GM12878 (cell line): ENCODE data around the gene SYTL1. TPM values are rescaled to one million over a fixed set of nuclear protein-coding genes. Genes with fewer than 3 reads are reported as not detected.

Experiments used
- BCLAF1 ChIP-seq: fragments of 450-650 bp; IDR thresholded peaks from 2 replicates; pipeline ENCODE4 v1.6.1; 2017; ENCODE audit warnings: antibody characterized with exemption, mild to moderate bottlenecking, moderate library complexity
- CEBPB ChIP-seq, 2 experiments: fragments of 150-350 bp in 1 of 2; IDR thresholded peaks; 2 replicates each; pipeline ENCODE4 v1.6.1; 2012 to 2014; ENCODE audit warnings: low read depth in 2 of 2, low read length in 2 of 2, borderline replicate concordance in 1 of 2, inconsistent platforms in 1 of 2
- CHD1 ChIP-seq: IDR thresholded peaks from 2 replicates; pipeline ENCODE4 v1.6.1; 2012; ENCODE audit warnings: low read depth, low read length, improper control_type of control experiment
- CHD2 ChIP-seq: IDR thresholded peaks from 2 replicates; pipeline ENCODE4 v1.6.1; 2011; ENCODE audit warnings: low read depth, low read length, improper control_type of control experiment, borderline replicate concordance
- EGR1 ChIP-seq, 2 experiments: IDR thresholded peaks; 1 replicate in 1 of 2; 2 replicates in 1 of 2; pipeline ENCODE4 v1.6.1; 2011 to 2012; ENCODE audit warnings: low read depth in 2 of 2, low read length in 2 of 2, borderline replicate concordance in 1 of 2, mild to moderate bottlenecking in 1 of 2, moderate library complexity in 1 of 2
- HDGF ChIP-seq: fragments of 450-650 bp; IDR thresholded peaks from 2 replicates; pipeline ENCODE4 v1.6.1; 2016; ENCODE audit warnings: antibody characterized with exemption
- IKZF2 ChIP-seq, 2 experiments: fragments of 450-650 bp; IDR thresholded peaks; 2 replicates each; pipeline ENCODE4 v1.6.1; 2017; ENCODE audit warnings: mild to moderate bottlenecking in 2 of 2, moderate library complexity in 2 of 2
- KAT2A ChIP-seq: conservative IDR thresholded peaks from 2 replicates; pipeline ENCODE4 v1.6.1; 2011; ENCODE audit warnings: low read depth, low read length; ENCODE audit not compliant: control insufficient read depth
- NFXL1 ChIP-seq: fragments of 450-650 bp; IDR thresholded peaks from 2 replicates; pipeline ENCODE4 v1.6.1; 2017; ENCODE audit warnings: antibody characterized with exemption, mild to moderate bottlenecking, borderline replicate concordance
- PAX8 ChIP-seq: fragments of 450-650 bp; IDR thresholded peaks from 2 replicates; pipeline ENCODE4 v1.6.1; 2017; ENCODE audit warnings: mild to moderate bottlenecking, moderate library complexity
- RUNX3 ChIP-seq: IDR thresholded peaks from 2 replicates; pipeline ENCODE4 v1.6.1; 2012; ENCODE audit warnings: low read length, inconsistent platforms
- SMARCA5 ChIP-seq: fragments of 450-650 bp; IDR thresholded peaks from 2 replicates; pipeline ENCODE4 v1.6.1; 2017; ENCODE audit warnings: mild to moderate bottlenecking
- polyA plus RNA-seq, 11 experiments: library from polyadenylated mRNA; depleted of rRNA in 4 of 11; unstranded in 6 of 11; stranded (reverse) in 5 of 11; fragments of >200 nt; fragmentation: Nextera tagmentation in 4 of 11; fragmentation: Illumina TruSeq in 1 of 11; extraction: Ambion mirVana in 4 of 11; extraction: Trizol in 1 of 11; gene quantifications; 1 replicate in 1 of 11; 2 replicates in 10 of 11; pipeline versions ENCODE4 v1.2.1 to v1.2.3, GENCODE V29; 2011 to 2016; ENCODE audit warnings: inconsistent platforms in 2 of 11, missing spikeins in 2 of 11, low read depth in 1 of 11
- total RNA-seq, 4 experiments: library from RNA; depleted of rRNA in 3 of 4; stranded (reverse); fragments of >200 nt in 3 of 4; fragmentation: Illumina TruSeq in 1 of 4; extraction: Trizol in 1 of 4; gene quantifications; 2 replicates each; pipeline versions ENCODE4 v1.2.1 to v1.2.3, GENCODE V29; 2013 to 2021
- TF ChIP-seq, protein P1 (sequence below): IDR thresholded peaks from 2 replicates; pipeline ENCODE4 v1.6.1; 2012; ENCODE audit warnings: improper control_type of control experiment, low read depth, low read length; ENCODE audit not compliant: insufficient replicate concordance
- TF ChIP-seq, protein P2 (sequence below): IDR thresholded peaks from 2 replicates; pipeline ENCODE4 v1.6.1; 2012; ENCODE audit warnings: mild to moderate bottlenecking, low read depth, low read length

Gene SYTL1
- total and polyA plus RNA-seq, 10 of the 15 experiments (the other 5 are each of a cell fraction or from before 2014, with no cell fraction given) = 0.72 to 45.6 (median 14.8) TPM

DNA sequence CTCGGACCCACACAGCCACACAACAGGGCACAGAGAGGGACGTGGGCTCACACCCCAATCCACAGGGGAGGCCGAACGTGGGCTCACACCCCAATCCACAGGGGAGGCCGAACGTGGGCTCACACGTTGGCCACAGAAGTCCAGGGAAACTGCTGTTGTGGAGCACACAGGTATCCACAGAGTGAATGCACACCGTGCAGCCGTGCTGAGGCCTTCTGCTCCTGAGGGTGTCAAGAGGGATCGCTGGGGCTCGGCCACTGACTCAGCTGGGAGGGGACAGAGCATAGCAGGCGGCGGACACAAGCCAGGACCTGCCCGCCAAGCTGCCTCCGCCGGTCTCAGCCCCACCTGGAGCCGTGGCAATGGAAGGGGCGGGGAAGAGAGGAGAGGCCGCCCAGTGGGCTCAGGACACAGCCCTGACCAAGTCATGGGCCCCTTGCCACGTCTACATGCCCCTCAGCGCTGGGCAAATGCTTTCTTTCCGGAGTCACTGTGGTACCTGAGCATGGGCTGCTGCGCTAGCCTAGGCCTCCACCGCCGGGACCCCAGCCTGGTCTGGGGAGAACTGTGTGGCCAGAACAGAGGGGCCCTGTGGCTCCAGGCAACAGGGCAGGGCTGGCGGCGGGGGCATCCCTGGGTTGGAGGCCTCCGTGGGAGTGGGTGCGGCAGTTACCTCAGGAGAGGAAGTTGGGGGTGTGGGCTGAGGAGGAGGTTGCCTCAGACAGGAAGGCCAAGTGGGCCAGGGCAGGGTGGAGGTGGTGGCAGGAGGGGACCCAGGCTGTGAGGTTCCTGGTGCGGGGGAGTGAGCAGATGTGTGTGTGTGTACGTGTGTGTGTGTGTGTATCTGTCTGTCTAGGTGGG lies 1.2 kb downstream of the SYTL1 start (continued):
- TF ChIP-seq CHD2 (no peak), BCLAF1 (no peak), KAT2A (no peak), CEBPB (IDR thresholded peaks at IDR 0.05; ENCODE audit: borderline replicate concordance in 1 of 2, low read depth in 2 of 2, low read length in 2 of 2) (no peak), HDGF (peak; percentile 86), RUNX3 (peak; percentile 63; the same call in 1 of the 2 replicates), PAX8 (no peak), SMARCA5 (no peak), NFXL1 (no peak), CHD1 (no peak), EGR1 (IDR thresholded peaks at IDR 0.05; ENCODE audit: borderline replicate concordance in 1 of 2, low read depth in 2 of 2, low read length in 2 of 2) (peak in 1 of 2 experiments; percentile 93; a peak in 2 of 3 replicates), IKZF2 (IDR thresholded peaks at IDR 0.05) (peak in 1 of 2 experiments; percentile 32; a peak in 1 of 4 replicates)
- TF ChIP-seq, protein P1, sequence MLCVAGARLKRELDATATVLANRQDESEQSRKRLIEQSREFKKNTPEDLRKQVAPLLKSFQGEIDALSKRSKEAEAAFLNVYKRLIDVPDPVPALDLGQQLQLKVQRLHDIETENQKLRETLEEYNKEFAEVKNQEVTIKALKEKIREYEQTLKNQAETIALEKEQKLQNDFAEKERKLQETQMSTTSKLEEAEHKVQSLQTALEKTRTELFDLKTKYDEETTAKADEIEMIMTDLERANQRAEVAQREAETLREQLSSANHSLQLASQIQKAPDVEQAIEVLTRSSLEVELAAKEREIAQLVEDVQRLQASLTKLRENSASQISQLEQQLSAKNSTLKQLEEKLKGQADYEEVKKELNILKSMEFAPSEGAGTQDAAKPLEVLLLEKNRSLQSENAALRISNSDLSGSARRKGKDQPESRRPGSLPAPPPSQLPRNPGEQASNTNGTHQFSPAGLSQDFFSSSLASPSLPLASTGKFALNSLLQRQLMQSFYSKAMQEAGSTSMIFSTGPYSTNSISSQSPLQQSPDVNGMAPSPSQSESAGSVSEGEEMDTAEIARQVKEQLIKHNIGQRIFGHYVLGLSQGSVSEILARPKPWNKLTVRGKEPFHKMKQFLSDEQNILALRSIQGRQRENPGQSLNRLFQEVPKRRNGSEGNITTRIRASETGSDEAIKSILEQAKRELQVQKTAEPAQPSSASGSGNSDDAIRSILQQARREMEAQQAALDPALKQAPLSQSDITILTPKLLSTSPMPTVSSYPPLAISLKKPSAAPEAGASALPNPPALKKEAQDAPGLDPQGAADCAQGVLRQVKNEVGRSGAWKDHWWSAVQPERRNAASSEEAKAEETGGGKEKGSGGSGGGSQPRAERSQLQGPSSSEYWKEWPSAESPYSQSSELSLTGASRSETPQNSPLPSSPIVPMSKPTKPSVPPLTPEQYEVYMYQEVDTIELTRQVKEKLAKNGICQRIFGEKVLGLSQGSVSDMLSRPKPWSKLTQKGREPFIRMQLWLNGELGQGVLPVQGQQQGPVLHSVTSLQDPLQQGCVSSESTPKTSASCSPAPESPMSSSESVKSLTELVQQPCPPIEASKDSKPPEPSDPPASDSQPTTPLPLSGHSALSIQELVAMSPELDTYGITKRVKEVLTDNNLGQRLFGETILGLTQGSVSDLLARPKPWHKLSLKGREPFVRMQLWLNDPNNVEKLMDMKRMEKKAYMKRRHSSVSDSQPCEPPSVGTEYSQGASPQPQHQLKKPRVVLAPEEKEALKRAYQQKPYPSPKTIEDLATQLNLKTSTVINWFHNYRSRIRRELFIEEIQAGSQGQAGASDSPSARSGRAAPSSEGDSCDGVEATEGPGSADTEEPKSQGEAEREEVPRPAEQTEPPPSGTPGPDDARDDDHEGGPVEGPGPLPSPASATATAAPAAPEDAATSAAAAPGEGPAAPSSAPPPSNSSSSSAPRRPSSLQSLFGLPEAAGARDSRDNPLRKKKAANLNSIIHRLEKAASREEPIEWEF = no peak
- TF ChIP-seq, protein P2, sequence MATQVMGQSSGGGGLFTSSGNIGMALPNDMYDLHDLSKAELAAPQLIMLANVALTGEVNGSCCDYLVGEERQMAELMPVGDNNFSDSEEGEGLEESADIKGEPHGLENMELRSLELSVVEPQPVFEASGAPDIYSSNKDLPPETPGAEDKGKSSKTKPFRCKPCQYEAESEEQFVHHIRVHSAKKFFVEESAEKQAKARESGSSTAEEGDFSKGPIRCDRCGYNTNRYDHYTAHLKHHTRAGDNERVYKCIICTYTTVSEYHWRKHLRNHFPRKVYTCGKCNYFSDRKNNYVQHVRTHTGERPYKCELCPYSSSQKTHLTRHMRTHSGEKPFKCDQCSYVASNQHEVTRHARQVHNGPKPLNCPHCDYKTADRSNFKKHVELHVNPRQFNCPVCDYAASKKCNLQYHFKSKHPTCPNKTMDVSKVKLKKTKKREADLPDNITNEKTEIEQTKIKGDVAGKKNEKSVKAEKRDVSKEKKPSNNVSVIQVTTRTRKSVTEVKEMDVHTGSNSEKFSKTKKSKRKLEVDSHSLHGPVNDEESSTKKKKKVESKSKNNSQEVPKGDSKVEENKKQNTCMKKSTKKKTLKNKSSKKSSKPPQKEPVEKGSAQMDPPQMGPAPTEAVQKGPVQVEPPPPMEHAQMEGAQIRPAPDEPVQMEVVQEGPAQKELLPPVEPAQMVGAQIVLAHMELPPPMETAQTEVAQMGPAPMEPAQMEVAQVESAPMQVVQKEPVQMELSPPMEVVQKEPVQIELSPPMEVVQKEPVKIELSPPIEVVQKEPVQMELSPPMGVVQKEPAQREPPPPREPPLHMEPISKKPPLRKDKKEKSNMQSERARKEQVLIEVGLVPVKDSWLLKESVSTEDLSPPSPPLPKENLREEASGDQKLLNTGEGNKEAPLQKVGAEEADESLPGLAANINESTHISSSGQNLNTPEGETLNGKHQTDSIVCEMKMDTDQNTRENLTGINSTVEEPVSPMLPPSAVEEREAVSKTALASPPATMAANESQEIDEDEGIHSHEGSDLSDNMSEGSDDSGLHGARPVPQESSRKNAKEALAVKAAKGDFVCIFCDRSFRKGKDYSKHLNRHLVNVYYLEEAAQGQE = no peak
